HepG2 (cell line): ENCODE data around the gene RHBDL1. TPM values are rescaled to one million over a fixed set of nuclear protein-coding genes. Genes with fewer than 3 reads are reported as not detected.

Experiments used
- ATF1 ChIP-seq: IDR thresholded peaks from 2 replicates; pipeline ENCODE4 v1.6.1; 2016; ENCODE audit warnings: mild to moderate bottlenecking, control low read depth
- BCL6 ChIP-seq: IDR thresholded peaks from 2 replicates; pipeline ENCODE4 v1.6.1; 2016; ENCODE audit warnings: missing genetic modification reagents, missing compliant biosample characterization
- FOXA3 ChIP-seq: IDR thresholded peaks from 2 replicates; pipeline ENCODE4 v1.6.1; 2016; ENCODE audit warnings: missing genetic modification reagents, missing compliant biosample characterization
- IKZF1 ChIP-seq: fragments of 450-650 bp; IDR thresholded peaks from 2 replicates; pipeline ENCODE4 v1.7.1; 2016
- KLF13 ChIP-seq: sonication (generic); formaldehyde crosslinking; IDR thresholded peaks from 2 replicates; pipeline ENCODE4 v1.4.0; 2020; ENCODE audit warnings: mild to moderate bottlenecking, missing genetic modification reagents
- MAFF ChIP-seq: IDR thresholded peaks from 2 replicates; pipeline ENCODE4 v1.6.1; 2011; ENCODE audit warnings: low read depth, low read length, improper control_type of control experiment
- NR1H2 ChIP-seq: sonication (generic); formaldehyde crosslinking; IDR thresholded peaks from 2 replicates; pipeline ENCODE4 v1.8.1; 2022; ENCODE audit warnings: low read depth, missing genetic modification reagents, borderline replicate concordance
- PHF8 ChIP-seq: sonication (generic); formaldehyde crosslinking; IDR thresholded peaks from 2 replicates; pipeline ENCODE4 v1.5.0; 2020; ENCODE audit warnings: missing genetic modification reagents
- RXRB ChIP-seq: IDR thresholded peaks from 2 replicates; pipeline ENCODE4 v1.6.1; 2016; ENCODE audit warnings: borderline replicate concordance, missing genetic modification reagents, missing compliant biosample characterization
- SOX13 ChIP-seq, 3 experiments: fragments of 450-650 bp in 1 of 3; sonication (generic) in 1 of 3; formaldehyde crosslinking in 1 of 3; IDR thresholded peaks in 2 of 3; conservative IDR thresholded peaks in 1 of 3; 2 replicates each; pipeline versions ENCODE4 v1.5.0 to v1.6.1; 2016 to 2020; ENCODE audit warnings: antibody characterized with exemption in 1 of 3, mild to moderate bottlenecking in 1 of 3, missing compliant biosample characterization in 1 of 3, missing genetic modification reagents in 1 of 3, moderate library complexity in 1 of 3
- ZNF160 ChIP-seq: sonication (generic); formaldehyde crosslinking; IDR thresholded peaks from 2 replicates; pipeline ENCODE4 v1.8.0; 2022; ENCODE audit warnings: mild to moderate bottlenecking, inconsistent platforms, missing genetic modification reagents
- ZNF562 ChIP-seq: sonication (generic); formaldehyde crosslinking; IDR thresholded peaks from 2 replicates; pipeline ENCODE4 v1.8.0; 2022; ENCODE audit warnings: missing genetic modification reagents, borderline replicate concordance
- ZSCAN21 ChIP-seq: sonication (generic); formaldehyde crosslinking; IDR thresholded peaks from 2 replicates; pipeline ENCODE4 v1.8.0; 2022; ENCODE audit warnings: mild to moderate bottlenecking, missing genetic modification reagents, moderate library complexity, borderline replicate concordance
- polyA plus RNA-seq, 8 experiments: library from polyadenylated mRNA; depleted of rRNA in 3 of 8; stranded (reverse) in 7 of 8; unstranded in 1 of 8; fragments of >200 nt; fragmentation: Illumina TruSeq in 4 of 8; extraction: Trizol in 4 of 8; gene quantifications; 2 replicates each; pipeline versions ENCODE4 v1.2.1 to v1.2.3, GENCODE V29; 2011 to 2016; ENCODE audit warnings: low read depth in 4 of 8, missing spikeins in 1 of 8, mixed read lengths in 1 of 8; ENCODE audit not compliant: insufficient read depth in 1 of 8
- total RNA-seq, 5 experiments: library from RNA; depleted of rRNA; stranded (reverse); fragments of >200 nt; fragmentation: Illumina TruSeq; extraction: Trizol; gene quantifications; 2 replicates each; pipeline ENCODE4 v1.2.3, GENCODE V29; 2016; ENCODE audit warnings: low read depth in 1 of 5
- TF ChIP-seq, protein P1 (sequence below): sonication (generic); formaldehyde crosslinking; IDR thresholded peaks from 2 replicates; pipeline ENCODE4 v1.5.0; 2020; ENCODE audit warnings: mild to moderate bottlenecking, missing genetic modification reagents
- TF ChIP-seq, protein P2 (sequence below): IDR thresholded peaks from 2 replicates; pipeline ENCODE4 v1.6.1; 2012; ENCODE audit warnings: low read depth, low read length, improper control_type of control experiment
- TF ChIP-seq, protein P3 (sequence below), 2 experiments: sonication (generic) in 1 of 2; formaldehyde crosslinking in 1 of 2; IDR thresholded peaks; 2 replicates each; pipeline versions ENCODE4 v1.4.0 to v1.6.1; 2016 to 2020; ENCODE audit warnings: borderline replicate concordance in 1 of 2, low read depth in 1 of 2, mild to moderate bottlenecking in 1 of 2, missing genetic modification reagents in 1 of 2
- TF ChIP-seq, protein P4 (sequence below): sonication (generic); formaldehyde crosslinking; conservative IDR thresholded peaks from 2 replicates; pipeline ENCODE4 v1.5.0; 2020; ENCODE audit warnings: missing genetic modification reagents

The RHBDL1 gene
- total and polyA plus RNA-seq, 2 of the 13 experiments (the other 11 are each of a cell fraction or from before 2014, with no cell fraction given): 1.8 to 3.8 TPM

DNA sequence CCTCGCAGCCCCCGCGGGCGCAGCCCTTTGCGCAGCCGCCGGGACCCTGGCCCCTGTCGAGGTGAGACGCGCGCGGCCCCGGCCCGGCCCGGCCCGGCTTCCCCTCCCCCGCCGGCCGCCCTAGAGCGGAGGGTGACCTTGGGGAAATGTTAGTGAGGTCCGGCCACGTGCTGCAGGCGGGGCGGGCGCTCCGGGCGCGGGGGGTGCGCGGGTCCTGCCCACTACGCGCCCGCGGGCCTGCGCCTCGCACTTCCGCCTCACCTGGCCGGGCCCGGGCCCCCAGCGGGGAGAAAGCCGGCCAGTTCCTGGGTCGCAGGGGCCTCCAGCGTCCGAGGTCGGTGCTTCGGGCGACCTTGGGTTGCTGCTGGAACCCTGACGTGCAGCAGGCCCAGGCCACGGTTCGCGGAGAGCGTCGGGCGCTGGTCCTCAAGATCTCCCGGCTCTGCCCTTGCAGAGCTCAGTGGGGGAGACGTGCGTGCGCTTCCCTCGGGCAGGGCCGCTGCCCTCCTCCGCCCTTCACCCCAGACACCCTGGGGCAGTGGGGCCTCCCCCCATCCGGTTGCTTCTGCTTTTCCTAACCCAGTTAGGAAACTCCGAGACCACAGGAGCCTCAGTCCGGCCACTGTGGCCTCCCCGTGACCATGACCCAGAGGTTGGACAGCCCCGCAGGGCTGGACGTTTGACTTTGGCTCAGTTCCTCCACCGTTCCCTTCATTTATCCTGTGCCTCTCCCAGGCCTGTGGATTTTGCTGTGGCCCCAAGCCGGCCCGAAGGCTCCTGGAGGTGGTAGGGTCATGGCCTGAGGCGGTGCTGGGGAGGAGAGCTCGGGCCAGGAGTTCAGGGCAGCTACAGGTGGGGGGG, 33.1 kb upstream of the RHBDL1 start (continued):
- TF ChIP-seq, protein P1, sequence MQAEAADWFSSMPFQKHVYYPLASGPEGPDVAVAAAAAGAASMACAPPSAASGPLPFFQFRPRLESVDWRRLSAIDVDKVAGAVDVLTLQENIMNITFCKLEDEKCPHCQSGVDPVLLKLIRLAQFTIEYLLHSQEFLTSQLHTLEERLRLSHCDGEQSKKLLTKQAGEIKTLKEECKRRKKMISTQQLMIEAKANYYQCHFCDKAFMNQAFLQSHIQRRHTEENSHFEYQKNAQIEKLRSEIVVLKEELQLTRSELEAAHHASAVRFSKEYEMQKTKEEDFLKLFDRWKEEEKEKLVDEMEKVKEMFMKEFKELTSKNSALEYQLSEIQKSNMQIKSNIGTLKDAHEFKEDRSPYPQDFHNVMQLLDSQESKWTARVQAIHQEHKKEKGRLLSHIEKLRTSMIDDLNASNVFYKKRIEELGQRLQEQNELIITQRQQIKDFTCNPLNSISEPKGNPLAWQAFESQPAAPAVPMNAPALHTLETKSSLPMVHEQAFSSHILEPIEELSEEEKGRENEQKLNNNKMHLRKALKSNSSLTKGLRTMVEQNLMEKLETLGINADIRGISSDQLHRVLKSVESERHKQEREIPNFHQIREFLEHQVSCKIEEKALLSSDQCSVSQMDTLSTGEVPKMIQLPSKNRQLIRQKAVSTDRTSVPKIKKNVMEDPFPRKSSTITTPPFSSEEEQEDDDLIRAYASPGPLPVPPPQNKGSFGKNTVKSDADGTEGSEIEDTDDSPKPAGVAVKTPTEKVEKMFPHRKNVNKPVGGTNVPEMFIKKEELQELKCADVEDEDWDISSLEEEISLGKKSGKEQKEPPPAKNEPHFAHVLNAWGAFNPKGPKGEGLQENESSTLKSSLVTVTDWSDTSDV (CRISPR knock-in tag): 0 out of 2 replicates have a peak, but pooled peaks have one; percentile 56
- TF ChIP-seq, protein P2, sequence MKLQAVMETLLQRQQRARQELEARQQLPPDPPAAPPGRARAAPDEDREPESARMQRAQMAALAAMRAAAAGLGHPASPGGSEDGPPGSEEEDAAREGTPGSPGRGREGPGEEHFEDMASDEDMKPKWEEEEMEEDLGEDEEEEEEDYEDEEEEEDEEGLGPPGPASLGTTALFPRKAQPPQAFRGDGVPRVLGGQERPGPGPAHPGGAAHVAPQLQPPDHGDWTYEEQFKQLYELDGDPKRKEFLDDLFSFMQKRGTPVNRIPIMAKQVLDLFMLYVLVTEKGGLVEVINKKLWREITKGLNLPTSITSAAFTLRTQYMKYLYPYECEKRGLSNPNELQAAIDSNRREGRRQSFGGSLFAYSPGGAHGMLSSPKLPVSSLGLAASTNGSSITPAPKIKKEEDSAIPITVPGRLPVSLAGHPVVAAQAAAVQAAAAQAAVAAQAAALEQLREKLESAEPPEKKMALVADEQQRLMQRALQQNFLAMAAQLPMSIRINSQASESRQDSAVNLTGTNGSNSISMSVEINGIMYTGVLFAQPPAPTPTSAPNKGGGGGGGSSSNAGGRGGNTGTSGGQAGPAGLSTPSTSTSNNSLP: no peak
- TF ChIP-seq IKZF1: no peak
- TF ChIP-seq ZSCAN21: peak; percentile 42; the same call in 1 of the 2 replicates
- TF ChIP-seq MAFF: no peak
- TF ChIP-seq FOXA3 (CRISPR knock-in tag): no peak
- no peak for TF ChIP-seq ATF1 (CRISPR knock-in tag)
- no peak for TF ChIP-seq ZNF562 (CRISPR knock-in tag)
- no peak for TF ChIP-seq SOX13 (IDR thresholded peaks at IDR 0.05)
- TF ChIP-seq SOX13 (CRISPR knock-in tag; conservative IDR thresholded peaks at IDR 0.05 in 1 of 2, IDR thresholded peaks at IDR 0.05 in 1 of 2): peak in 1 of 2 experiments; percentile 2; a peak in 1 of 4 replicates
- TF ChIP-seq NR1H2 (CRISPR knock-in tag): no peak
- TF ChIP-seq RXRB (CRISPR knock-in tag): peak; percentile 32; the same call in 1 of the 2 replicates
- TF ChIP-seq BCL6 (CRISPR knock-in tag): peak; percentile 13; the same call in 1 of the 2 replicates
- peak; percentile 77 for TF ChIP-seq PHF8 (CRISPR knock-in tag)
- TF ChIP-seq, protein P3, sequence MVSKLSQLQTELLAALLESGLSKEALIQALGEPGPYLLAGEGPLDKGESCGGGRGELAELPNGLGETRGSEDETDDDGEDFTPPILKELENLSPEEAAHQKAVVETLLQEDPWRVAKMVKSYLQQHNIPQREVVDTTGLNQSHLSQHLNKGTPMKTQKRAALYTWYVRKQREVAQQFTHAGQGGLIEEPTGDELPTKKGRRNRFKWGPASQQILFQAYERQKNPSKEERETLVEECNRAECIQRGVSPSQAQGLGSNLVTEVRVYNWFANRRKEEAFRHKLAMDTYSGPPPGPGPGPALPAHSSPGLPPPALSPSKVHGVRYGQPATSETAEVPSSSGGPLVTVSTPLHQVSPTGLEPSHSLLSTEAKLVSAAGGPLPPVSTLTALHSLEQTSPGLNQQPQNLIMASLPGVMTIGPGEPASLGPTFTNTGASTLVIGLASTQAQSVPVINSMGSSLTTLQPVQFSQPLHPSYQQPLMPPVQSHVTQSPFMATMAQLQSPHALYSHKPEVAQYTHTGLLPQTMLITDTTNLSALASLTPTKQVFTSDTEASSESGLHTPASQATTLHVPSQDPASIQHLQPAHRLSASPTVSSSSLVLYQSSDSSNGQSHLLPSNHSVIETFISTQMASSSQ (IDR thresholded peaks at IDR 0.05; ENCODE audit: low read depth): no peak
- TF ChIP-seq, protein P3 (CRISPR knock-in tag; IDR thresholded peaks at IDR 0.05; ENCODE audit: borderline replicate concordance): no peak
- TF ChIP-seq ZNF160: peak; percentile 63
- TF ChIP-seq KLF13 (CRISPR knock-in tag): no peak
- TF ChIP-seq, protein P4, sequence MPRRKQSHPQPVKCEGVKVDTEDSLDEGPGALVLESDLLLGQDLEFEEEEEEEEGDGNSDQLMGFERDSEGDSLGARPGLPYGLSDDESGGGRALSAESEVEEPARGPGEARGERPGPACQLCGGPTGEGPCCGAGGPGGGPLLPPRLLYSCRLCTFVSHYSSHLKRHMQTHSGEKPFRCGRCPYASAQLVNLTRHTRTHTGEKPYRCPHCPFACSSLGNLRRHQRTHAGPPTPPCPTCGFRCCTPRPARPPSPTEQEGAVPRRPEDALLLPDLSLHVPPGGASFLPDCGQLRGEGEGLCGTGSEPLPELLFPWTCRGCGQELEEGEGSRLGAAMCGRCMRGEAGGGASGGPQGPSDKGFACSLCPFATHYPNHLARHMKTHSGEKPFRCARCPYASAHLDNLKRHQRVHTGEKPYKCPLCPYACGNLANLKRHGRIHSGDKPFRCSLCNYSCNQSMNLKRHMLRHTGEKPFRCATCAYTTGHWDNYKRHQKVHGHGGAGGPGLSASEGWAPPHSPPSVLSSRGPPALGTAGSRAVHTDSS: 0 out of 2 replicates have a peak, but pooled peaks have one; percentile 52
